Lung (tissue), 12 donors: ENCODE results near the gene RTN4R. TPM values are rescaled to one million over a fixed set of nuclear protein-coding genes. Genes with fewer than 3 reads are reported as not detected.

Experiments used
- ATAC-seq: fragments of 200-7000 bp; cut with Tn5 transposase; one replicate; pipeline ENCODE4 v1.9.1; 2020; ENCODE audit warnings: moderate number of reproducible peaks; ENCODE audit not compliant: insufficient read depth, low FRiP score
- DNase-seq, 3 donors: peaks; one replicate each; pipeline ENCODE4 v3.0.0-alpha.2; 2013 to 2017
- H3K27ac ChIP-seq, 2 donors: one replicate each; pipeline ENCODE4 v1.5.1; 2013; ENCODE audit warnings: mild to moderate bottlenecking in 2 of 2, moderate library complexity in 2 of 2, control low read depth in 1 of 2, inconsistent platforms in 1 of 2, low read depth in 1 of 2, low read length in 1 of 2
- H3K27me3 ChIP-seq, 3 donors: one replicate each; pipeline ENCODE4 v1.5.1; 2013; ENCODE audit warnings: low read length in 2 of 3; ENCODE audit not compliant: control insufficient read depth in 3 of 3, insufficient read depth in 3 of 3
- H3K36me3 ChIP-seq, 4 donors: one replicate each; pipeline ENCODE4 v1.5.1; 2013; ENCODE audit warnings: low read length in 4 of 4, mild to moderate bottlenecking in 1 of 4, moderate library complexity in 1 of 4; ENCODE audit not compliant: control insufficient read depth in 4 of 4, insufficient read depth in 4 of 4
- H3K4me1 ChIP-seq, 5 donors: one replicate each; pipeline ENCODE4 v1.5.1; 2013; ENCODE audit warnings: low read length in 5 of 5, mild to moderate bottlenecking in 2 of 5, moderate library complexity in 1 of 5; ENCODE audit not compliant: control insufficient read depth in 5 of 5, insufficient read depth in 5 of 5
- H3K4me3 ChIP-seq: one replicate; pipeline ENCODE4 v1.5.1; 2013; ENCODE audit warnings: mild to moderate bottlenecking, control low read depth, moderate library complexity
- H3K9ac ChIP-seq, 2 donors: one replicate each; pipeline ENCODE4 v1.5.1; 2013; ENCODE audit warnings: low read length in 2 of 2, control low read depth in 1 of 2; ENCODE audit not compliant: insufficient read depth in 1 of 2
- H3K9me3 ChIP-seq, 4 donors: one replicate each; pipeline ENCODE4 v1.5.1; 2013; ENCODE audit warnings: low read length in 3 of 4, mild to moderate bottlenecking in 1 of 4, moderate library complexity in 1 of 4; ENCODE audit not compliant: control insufficient read depth in 4 of 4, insufficient read depth in 3 of 4
- CTCF ChIP-seq: IDR thresholded peaks from 2 replicates; pipeline ENCODE4 v1.5.1; 2012; ENCODE audit warnings: mild to moderate bottlenecking; ENCODE audit errors: control extremely low read depth, extremely low read depth
- WGBS, 2 donors: extraction: QIAGEN DNeasy Blood & Tissue Kit; methylation state at CpG; one replicate each; pipeline ENCODE4 v1.1.7; 2013; 5-methylcytosine and 5-hydroxymethylcytosine counted together
- polyA plus RNA-seq, 2 donors: library from polyadenylated mRNA; stranded (reverse); fragments of 200-250 nt; gene quantifications; one replicate each; pipeline ENCODE4 v1.2.1, GENCODE V29; 2013
- total RNA-seq, 2 donors: library from RNA; depleted of rRNA in 1 of 2; stranded (reverse); fragments of >200 nt in 1 of 2; gene quantifications; one replicate each; pipeline ENCODE4 v1.2.1, GENCODE V29; 2014 to 2021
- donor health status: control.
- donor health status: control.
- donor health status: Bipolar disorder and iron deficiency.
- donor health status: healthy.
- donor health status: DM: yes; HTN: yes; CAD: no.

RTN4R gene
- total and polyA plus RNA-seq, 4 donors, result 2.6 to 7.8 (median 4.3) TPM

GRCh38 chr22:20261848-20262581, 6.1 kb downstream of the RTN4R start:
- no peak overlapping the region for H3K9ac ChIP-seq
- H3K36me3 ChIP-seq, result no peaks in the 10 kb centered on the region
- no peak overlapping the region for H3K4me3 ChIP-seq
- H3K27me3 ChIP-seq, result no peaks in the 10 kb centered on the region
- DNase-seq (no peak), ATAC-seq (no peak)
- TF ChIP-seq CTCF, result no peak
- H3K4me1 ChIP-seq, result peaks cover 0 to 6% (median 0%) of the 10 kb centered on the region in 5 donors
- WGBS, 2 donors, result 88 to 95% methylated on average over 14 of the region's 14 CpGs
- no peak overlapping the region for H3K27ac ChIP-seq
- no peaks in the 10 kb centered on the region for H3K9me3 ChIP-seq

DNA sequence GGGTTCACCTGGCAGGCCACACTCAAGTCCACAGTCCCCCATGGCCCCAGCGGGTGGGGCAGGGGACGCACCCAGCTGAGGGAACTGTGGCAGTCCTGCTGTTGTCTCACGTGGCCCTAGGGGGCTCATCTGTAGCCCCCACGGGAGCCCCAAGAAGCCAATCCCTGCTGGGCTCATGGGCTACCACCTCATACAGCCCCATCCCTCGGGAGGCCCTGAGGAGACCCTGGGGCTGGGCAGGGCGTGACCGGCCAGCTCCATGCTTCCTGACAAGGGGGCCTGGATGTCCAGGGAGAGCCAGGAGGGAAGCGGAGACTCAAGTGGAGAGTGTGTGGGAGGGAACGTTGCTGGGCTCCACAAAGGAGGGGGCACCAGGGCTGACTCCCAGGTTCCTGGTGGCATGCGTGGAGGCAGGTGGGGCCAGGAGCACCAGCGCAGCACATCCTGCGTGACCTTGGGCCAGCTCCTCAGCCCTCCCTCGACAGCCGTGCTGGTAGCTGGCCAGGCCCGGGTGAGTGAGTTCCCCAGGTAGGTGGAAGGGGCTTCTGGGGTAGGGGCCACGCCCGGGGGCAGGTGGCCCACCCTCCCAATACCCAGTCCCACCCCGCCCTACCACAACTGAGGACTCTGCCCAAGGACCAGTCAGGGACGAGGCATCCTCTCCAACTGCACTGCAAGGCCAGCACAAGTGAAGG, 7.9 kb downstream of the RTN4R start:
- no peaks in the 10 kb centered on the region for H3K9me3 ChIP-seq
- H3K27me3 ChIP-seq, result no peaks in the 10 kb centered on the region
- no peak for TF ChIP-seq CTCF
- H3K4me1 ChIP-seq, result peaks cover 0 to 3% (median 0%) of the 10 kb centered on the region in 5 donors
- DNase-seq (no peak), ATAC-seq (no peak)
- H3K9ac ChIP-seq, result no peak overlapping the region
- no peaks in the 10 kb centered on the region for H3K36me3 ChIP-seq
- no peak overlapping the region for H3K27ac ChIP-seq
- WGBS, 2 donors, result 89 to 95% methylated on average over 19 of the region's 19 CpGs
- no peak overlapping the region for H3K4me3 ChIP-seq

GRCh38 chr22:20259327-20259688, 8.8 kb downstream of the RTN4R start:
- H3K4me3 ChIP-seq, result no peak overlapping the region
- no peak for TF ChIP-seq CTCF
- 93 to 94% methylated on average over 8 of the region's 8 CpGs for WGBS, 2 donors

More at GRCh38 chr22:20259327-20259688, 8.8 kb downstream of the RTN4R start:
- Histone ChIP-seq H3K27ac (no peak overlapping the region), H3K9ac (no peak overlapping the region), H3K9me3 (no peaks in the 10 kb centered on the region), H3K27me3 (no peaks in the 10 kb centered on the region), H3K4me1 (no peaks in the 10 kb centered on the region), H3K36me3 (no peaks in the 10 kb centered on the region)
- ATAC-seq (no peak), DNase-seq (no peak)
